Measurements from ENCODE around the gene ZYG11B.
"Not testable (repeated sequence)": the region's sequence is repeated elsewhere in the genome, so short reads cannot be mapped to it uniquely, and the experiment has no call there.

DNA sequence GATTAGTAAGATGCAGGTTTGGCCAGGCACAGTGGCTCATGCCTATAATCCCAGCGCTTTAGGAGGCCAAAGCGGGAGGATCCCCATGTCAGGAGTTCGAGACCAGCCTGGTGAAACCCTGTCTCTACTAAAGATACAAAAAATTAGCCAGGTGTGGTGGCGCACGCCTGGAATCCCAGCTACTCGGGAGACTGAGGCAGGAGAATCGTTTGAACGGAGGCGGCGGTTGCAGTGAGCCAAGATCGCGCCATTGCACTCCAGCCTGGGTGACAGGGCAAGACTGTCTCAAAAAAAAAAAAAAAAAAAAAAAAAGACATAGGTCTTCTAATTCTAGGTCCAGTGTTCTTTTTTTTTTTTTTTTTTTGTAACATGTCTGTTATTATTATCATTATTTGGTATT is 64.2 kb downstream of the ZYG11B start:
- TF ChIP-seq, protein P1, sequence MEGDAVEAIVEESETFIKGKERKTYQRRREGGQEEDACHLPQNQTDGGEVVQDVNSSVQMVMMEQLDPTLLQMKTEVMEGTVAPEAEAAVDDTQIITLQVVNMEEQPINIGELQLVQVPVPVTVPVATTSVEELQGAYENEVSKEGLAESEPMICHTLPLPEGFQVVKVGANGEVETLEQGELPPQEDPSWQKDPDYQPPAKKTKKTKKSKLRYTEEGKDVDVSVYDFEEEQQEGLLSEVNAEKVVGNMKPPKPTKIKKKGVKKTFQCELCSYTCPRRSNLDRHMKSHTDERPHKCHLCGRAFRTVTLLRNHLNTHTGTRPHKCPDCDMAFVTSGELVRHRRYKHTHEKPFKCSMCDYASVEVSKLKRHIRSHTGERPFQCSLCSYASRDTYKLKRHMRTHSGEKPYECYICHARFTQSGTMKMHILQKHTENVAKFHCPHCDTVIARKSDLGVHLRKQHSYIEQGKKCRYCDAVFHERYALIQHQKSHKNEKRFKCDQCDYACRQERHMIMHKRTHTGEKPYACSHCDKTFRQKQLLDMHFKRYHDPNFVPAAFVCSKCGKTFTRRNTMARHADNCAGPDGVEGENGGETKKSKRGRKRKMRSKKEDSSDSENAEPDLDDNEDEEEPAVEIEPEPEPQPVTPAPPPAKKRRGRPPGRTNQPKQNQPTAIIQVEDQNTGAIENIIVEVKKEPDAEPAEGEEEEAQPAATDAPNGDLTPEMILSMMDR (IDR thresholded peaks at IDR 0.05) = not testable (repeated sequence)
- TF ChIP-seq POLR2AphosphoS5, POLR2A, EP300 (IDR thresholded peaks at IDR 0.05): not testable (repeated sequence)

Data from suprapubic skin (tissue), 4 donors.